GM18508 (cell line): ENCODE measurements around the gene CEACAM16.

Experiments used
- ATAC-seq: cut with Tn5 transposase; IDR thresholded peaks from one replicate; pipeline ENCODE4 v1.9.1; 2021; ENCODE audit warnings: moderate number of reproducible peaks; ENCODE audit not compliant: insufficient read depth, unreplicated experiment

CEACAM16 gene

DNA sequence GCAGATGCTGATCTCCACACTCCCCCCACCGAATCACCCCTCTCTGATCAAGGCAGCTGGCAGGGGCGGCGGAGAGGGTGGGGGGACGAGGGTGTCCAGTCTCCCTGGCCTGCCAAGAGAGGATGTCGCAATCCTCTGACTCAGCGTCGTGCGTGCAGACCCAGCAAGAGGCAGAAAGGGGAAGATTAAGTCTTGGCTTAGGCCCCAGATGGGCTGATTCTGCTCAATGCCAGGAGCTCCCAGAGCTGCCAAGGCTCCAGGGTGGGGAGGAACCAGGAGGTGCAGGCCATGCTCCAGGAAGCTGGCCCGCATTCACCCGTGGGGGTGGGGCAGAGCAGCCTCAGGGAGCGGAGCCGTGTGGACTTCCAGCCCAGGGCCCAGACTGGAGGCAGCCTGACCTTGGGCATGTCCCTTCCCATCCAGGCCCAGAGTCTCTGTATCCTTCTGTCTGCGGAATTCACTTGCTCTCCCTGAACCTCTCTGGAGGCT is 42.9 kb downstream of the CEACAM16 start:
- no peak for ATAC-seq

DNA sequence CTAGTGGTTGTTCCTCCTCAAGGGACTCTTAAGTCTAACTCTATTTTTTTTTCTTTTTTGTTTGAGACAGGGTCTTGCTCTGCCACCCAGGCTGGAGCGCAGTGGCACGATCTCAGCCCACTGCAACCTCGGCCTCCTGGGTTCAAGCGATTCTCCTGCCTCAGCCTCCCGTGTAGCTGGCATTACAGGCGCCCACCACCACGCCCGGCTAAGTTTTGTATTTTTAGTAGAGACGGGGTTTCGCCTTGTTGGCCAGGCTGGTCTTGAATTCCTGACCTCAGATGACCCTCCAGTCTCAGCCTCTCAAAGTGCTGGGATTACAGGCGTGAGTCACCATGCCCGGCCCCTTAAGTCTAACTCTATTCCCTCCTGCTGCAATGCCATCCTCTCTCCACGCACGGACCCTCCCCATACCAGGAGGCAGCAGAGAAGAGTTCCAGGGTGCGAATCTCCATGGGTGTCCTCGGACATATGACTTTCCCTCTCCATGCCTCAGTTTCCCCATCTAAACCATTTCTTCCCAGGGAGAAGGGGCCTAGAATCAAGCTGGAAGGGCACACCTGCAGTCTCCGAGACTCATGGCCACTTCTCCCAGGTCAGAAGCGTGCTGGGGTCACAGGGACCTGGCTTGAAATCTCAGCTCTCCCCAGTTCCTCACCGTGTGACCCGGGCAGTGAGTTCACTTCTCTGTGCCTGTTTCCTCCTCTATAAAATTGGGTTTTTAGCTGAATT is 43.5 kb downstream of the CEACAM16 start:
- ATAC-seq = no peak

DNA sequence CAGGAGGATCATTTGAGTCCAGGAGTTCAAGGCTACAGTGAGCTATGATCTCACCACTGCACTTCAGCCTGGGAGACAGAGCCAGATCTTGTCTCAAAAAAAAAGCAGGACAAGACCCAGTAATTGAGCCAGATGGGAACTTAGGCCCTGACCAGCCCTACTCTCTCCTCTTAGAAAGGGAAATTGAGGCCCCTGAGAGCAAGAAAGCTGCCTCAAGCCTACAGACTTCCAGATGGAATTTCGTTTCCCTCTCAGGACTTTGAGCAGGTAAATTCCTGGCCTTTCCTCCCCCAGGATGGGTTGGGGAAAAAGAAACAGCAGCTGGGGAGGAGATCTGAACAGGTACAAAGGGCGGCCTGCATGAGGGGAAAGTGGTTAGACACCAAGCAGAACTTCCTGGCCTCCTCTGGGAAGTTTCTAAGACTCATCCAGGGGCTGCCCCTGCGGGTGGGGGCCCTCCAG is 46.0 kb downstream of the CEACAM16 start:
- ATAC-seq = no peak

DNA sequence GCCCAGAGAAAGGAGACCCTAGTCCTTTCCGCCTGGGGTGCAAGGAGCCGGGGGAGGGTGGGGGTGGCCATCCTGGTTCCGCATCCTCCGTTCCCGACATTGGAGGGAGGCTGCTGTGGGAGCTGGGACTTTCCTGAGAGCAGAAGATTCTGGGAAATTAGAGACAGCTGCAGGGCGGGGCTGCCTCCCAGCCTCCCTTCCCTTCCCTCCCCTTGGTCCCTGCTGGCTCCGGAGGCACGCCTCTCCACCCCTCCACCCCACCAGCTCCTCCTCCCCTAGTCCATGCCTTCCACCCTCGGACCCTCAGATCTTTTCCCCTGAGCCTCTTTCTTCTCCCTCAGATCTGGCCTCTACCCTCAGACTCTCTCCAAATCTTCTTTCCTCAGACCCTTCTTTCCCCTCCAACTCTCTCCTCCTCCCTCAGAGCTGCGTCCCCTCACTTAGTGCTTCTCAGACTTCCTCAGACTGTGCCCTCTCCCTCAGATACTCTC is 46.4 kb downstream of the CEACAM16 start:
- no peak for ATAC-seq

DNA sequence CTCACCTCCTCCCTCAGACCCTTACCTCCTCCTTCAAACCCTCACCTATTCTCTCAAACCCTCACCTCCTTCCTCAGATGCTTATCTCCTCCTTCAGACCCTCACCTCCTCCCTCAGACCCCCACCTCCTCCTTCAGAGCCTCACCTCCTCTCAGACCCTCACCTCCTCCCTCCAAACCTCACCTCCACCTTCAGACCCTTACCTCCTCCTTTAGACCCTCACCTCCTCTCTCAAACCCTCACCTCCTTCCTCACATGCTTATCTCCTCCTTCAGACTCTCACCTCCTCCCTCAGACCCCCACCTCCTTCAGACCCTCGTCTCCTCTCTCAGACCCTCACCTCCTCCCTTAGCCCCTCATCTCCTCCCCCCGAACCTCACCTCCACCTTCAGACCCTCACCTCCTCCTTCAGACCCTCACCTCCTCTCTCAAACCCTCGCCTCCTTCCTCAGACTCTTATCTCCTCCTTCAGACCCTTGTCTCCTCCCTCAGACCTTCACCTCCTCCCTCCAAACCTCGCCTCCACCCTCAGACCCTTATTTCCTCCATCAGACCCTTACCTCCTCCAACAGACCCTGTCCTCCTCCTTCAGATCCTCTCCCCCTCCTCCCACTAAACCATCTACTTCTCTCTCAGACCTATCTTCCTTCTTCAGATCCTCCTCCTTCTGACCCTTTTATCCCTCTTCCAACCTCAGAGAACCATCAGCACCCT is 47.1 kb downstream of the CEACAM16 start:
- no peak for ATAC-seq

DNA sequence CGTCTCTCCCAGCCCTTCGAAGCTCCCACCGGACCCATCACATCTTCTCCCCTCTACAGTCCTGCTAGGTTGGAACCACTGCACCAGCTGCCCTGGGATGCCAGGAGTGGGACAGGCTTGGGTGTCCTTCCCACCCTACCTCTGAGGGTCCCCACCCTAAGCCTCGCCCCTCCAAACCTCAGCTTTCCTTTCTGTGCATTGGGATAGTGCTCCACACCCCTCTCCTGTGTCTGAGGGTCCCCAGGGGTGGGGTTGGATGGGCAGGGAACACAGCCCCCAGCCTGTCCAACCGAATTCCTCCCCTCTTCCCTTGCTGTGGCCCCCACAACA is 47.6 kb downstream of the CEACAM16 start:
- ATAC-seq = no peak

DNA sequence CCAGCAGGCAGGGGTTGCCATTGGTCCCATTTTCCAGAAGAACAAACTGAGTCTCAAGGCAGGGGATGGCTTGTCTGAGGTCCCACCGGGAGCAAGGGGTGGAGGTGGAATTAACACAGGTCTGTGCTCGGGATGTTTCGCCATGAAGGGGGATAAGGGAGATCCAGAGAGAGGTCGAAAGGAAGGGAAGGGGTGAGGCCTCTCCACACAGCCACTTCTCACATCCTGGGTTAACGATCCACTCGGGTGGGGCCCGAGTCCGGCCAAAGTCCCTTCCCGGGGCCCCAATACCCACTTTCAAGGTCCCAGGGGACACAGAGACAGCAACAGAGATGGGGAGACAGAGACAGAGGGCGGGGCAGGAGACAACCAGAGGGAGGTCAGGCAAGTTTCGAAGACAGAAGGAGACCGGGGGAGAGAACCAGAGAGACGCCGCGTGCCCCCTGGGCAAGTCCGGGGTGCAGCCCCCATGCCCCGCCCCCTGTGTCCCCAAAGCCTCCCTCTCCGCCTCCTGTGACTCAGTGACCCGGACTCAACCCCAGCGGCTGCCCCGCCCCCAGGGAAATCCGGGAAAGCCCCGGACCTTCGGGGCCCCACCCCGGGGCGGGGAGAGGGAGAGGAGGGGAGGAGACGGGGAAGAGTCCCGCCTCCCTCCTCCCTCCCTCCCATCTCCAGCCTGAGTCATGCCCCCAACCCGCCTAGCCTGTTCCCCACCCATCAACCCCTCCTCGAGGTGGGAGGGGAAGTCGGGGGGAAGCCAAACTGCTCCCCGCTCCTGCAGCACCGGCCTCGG is 48.2 kb downstream of the CEACAM16 start:
- no peak for ATAC-seq

DNA sequence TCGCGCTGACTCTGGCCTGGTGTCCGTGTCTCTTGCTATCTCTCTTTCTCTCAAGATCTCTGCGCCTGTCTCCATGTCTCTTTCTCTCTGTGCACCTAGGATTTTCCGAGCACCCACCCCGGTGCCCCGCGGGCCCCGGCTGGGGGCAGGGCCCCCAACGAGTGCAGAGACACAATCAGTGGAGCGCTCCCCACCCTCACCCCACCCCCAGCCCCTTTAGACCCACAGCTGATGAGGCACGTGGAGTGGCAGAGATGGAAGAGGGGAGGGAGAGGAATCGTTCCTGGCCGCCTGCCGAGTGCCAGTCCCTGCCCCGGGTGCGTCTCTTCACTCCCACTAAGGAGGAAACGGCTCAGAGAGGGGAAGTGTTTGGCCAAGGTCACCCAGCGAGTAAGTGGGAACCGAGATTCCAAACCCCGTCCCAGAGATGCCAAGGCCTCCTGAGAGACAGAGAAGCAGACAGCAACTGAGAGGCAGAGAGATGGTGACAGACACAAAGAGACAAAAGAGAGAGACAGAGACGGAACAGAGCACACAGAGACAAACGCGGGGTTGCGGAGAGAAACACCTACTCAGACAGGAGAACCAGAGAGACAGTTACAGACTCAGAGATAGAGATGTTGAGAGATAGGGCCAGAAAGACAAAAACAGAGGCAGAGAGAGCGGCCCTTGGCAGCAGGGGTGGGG is 48.9 kb downstream of the CEACAM16 start:
- no peak for ATAC-seq

DNA sequence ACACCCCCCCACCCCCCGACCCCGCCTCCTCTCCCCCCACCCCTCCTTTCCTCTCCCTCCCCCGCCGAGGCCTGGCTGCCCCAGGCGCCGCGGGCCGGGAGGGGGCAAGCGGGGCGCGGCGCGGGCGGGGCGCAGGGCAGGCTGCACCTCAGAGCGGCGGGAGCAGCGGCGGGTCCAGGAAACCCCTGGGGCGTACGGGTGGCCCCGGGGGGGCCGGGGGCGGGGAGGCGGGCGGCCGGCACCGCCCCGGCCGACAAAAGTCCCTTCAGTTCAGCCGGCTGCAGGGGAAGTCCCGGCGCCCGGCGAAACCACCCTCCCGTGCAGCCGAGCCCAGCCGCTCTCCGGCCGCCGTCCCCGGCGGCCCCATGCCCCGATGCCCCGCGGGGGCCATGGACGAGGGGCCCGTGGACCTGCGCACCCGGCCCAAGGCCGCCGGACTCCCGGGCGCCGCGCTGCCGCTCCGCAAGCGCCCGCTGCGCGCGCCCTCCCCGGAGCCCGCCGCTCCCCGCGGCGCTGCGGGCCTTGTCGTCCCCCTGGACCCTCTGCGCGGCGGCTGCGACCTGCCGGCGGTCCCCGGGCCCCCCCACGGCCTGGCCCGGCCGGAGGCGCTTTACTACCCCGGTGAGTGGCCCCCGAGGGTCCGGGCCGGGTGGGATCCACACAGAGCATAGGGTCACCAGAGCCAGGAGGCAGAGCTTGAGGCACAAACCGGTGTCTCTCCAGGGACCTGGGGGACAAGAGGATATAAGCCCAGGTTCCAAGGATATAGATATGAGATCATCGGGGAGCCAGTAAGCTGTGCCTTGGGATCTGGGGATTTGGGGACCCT is 49.7 kb downstream of the CEACAM16 start, which contains the start of gene BCL3:
TSS of gene BCL3 (plus strand) at position 283 of the 829 bp plus-strand sequence. CDS start at position 366, 83 bp downstream.
- no peak for ATAC-seq

DNA sequence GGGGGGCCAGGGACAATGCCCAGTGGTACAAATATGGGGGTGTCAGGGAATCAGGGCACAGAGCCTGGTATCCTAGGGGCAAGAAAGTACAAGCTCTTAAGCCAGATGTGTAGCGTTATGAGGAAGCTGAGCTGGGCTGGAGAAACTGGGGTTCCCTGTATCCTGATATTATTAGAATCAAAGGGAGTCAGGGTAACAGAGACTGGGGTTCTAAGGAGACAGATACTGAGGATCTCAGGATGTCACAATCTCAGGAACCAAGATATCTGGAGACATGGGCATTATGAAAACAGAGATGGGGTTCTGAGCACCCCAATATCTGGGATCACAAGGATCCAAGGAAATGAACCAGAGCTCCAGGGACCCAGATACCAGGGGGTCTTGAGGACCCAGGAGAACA is 50.3 kb downstream of the CEACAM16 start:
- ATAC-seq = no peak

DNA sequence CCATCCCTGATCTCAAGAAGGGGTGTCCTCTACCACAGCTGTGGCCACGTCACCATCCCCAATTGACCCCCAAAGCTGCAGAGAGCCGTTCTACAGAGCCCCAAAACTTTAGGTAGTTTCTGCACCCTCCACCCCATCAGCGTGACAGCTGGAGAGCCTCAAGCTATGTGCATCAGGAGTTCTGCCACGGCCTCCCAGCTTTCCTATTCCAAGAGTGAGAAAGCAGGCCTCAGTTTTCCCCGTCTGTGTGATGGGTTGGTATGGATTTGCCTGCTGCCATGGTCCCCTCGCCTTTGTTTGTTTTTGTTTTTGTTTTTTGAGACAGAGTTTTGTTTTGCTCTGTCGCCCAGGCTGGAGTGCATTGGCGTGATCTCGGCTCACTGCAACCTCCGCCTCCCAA is 51.0 kb downstream of the CEACAM16 start:
- no peak for ATAC-seq

DNA sequence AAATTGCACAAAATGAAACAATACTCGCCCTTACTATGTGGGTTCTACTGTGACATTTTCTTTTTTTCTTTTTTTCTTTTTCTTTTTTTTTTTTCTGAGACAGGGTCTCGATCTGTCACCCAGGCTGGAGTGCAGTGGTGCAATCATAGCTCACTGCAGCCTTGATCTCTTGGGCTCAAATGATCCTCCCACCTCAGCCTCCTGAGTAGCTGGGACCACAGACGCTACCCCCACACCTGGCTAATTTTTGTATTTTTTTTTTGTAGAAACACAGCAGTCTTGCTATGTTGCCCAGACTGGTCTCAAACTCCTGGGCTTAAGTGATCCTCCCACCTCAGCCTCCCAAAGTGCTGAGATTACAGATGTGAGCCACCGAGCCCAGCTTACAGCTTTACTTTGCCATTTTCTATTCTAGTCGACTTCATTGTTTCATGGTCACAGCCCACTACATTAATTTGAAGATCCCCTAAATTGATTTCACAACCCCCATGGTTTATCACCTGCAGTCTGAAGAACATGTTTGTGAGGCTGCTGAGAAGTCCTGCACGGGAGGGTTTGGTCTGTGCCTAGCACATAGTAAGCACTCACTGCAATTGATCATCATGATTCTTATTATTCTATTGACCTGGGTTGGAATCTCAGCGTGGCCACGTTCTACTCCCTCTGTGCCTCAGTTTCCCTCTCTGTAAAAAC is 53.3 kb downstream of the CEACAM16 start:
- ATAC-seq = no peak

DNA sequence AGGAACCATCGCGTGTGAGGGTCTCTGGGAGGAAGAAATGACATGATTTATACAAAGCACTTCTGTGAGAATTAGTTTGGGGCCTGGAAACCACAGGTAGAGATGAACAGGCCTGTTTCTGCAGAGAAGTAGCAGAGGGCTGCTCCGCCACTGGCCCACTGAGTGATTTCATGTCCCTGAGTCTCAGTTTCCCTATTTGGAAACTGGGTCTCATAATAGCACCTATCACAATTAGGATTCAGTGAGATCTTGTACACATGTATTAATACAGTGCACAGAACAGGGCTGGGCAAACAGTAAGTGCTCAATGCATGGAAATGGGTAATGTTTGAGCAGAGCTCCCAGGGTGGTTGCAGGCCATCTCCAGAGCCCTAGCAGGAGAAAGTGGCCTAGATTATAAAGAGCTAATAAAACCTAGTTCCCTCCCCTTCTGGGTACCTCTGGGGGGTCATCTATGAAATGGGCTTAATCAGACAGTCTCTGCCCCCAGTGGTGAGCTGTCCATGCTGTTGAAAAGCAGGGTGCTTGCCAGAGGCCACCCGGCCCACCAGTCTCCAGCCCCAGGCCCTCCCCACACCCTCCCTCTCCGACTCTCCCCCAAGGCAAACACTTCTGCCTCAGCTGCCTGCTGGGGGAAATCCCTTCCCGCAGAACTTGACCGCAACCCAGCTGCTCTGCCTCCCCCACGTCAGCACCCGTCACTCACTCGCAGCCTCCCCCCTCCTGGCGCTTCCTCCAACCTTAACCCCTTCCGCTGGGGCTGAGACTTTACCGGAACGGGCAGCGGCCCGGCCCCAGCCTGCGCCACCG is 54.1 kb downstream of the CEACAM16 start:
- ATAC-seq = no peak

DNA sequence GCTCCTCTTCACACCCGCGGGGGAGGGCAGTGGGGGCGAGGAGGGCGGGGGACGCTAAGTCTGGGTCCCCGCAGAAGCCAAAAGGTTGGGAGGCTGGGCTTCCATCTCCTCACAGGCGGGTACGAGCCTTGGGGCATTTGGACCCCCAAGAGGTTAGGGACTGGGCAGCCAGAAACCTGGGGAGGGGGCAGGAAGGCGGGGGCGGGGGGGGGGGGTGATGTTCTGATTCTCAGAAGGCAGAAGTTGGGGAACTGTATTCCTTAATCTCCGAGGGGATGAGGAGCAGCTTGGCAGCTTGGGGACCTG is 54.6 kb downstream of the CEACAM16 start:
- no peak for ATAC-seq

DNA sequence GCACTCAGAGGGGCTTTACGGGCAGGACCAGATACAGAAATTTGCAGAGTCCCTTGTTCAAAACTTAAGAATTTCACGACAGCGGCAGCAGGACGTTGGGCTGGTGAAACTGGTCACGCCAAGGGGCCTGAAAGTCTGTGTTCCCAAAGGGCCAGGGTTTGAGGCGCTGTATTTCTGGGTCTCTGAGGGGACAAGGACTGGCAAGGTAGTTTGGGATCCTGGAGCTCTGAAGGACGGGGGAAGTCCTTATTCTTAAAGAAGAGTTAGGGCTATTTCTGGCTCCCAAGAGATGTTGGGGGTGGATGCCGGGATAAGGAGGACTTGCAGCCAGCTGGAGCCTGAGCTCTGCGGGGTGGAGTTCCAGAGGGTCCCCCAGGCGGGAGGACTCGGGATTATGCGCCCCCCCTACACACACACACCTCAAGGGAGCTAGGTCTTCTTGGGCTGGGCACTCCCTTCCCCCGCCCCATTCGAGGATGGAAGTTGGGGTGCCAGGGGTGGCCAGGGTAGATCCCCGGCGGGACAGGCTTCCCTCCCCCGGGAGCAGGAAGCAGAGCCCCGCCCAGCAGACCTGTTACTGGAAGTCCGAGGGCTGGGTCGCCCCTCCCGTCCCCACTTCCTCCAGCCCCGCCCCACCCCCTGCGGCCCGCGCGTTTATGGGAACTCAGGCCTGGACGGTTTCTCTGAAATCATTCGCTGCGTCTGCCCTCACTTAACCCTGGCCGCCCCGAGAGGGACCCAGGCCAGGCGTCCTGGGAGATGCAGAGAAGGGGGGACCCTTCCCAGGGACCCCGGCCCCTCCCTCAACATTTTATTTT is 55.2 kb downstream of the CEACAM16 start:
- ATAC-seq = no peak

DNA sequence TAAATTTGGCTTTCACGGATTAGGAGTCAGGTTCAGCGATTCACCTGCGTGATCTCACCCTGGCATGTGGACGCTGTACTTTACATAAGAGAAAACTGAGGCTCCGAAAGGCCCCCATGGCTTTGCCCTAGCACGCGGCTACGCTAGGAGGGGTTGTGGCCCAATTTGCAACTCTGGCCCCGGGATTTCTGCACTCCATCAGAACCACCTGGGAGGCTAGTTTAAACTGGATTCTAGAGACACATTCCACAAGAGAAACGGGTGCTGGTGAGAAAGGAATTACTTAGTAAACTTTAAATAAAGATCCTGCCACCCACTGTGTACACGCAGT is 55.8 kb downstream of the CEACAM16 start:
- ATAC-seq = no peak

DNA sequence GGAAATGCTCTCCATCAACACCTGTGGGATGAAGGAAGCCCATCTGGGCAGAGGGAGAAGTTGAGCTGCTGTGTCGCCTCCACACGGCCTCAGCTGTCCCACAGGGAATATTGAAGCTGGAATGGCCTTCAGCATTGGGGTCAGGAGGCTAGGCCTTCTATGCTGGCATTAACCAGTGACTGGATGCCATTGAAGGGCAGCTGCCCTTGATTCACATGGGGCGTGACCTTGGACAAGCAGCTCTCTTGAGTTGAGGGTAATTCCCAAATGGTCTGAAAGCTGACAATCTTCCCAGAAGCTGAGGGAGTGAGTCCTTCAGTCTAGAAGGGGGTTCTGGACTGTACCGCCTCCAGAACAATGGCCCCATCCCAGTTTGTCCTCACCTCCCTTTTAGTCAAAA is 56.3 kb downstream of the CEACAM16 start:
- no peak for ATAC-seq
